HUES64 (cell line): ENCODE results near the gene SLC2A6.
A peak's percentile ranks its signal among the peaks of the same experiment; 100 is the strongest.

Source experiments
- H3K27ac ChIP-seq: 2 replicates; pipeline ENCODE4 v1.7.0; 2013; ENCODE audit warnings: low read depth, low read length, inconsistent platforms
- H3K27me3 ChIP-seq: 2 replicates; pipeline ENCODE4 v1.6.1; 2013; ENCODE audit warnings: mild to moderate bottlenecking, low read length; ENCODE audit not compliant: insufficient read depth
- H3K36me3 ChIP-seq: 2 replicates; pipeline ENCODE4 v1.6.1; 2013; ENCODE audit warnings: mild to moderate bottlenecking, low read length; ENCODE audit not compliant: insufficient read depth
- H3K4me1 ChIP-seq: 2 replicates; pipeline ENCODE4 v1.6.1; 2013; ENCODE audit warnings: mild to moderate bottlenecking, low read length, moderate library complexity; ENCODE audit not compliant: insufficient read depth
- H3K4me3 ChIP-seq: 2 replicates; pipeline ENCODE4 v1.5.1; 2013; ENCODE audit warnings: mild to moderate bottlenecking, low read length, moderate library complexity
- H3K9ac ChIP-seq: 2 replicates; pipeline ENCODE4 v1.6.1; 2013; ENCODE audit warnings: mild to moderate bottlenecking, low read depth, low read length
- H3K9me3 ChIP-seq: 2 replicates; pipeline ENCODE4 v1.6.1; 2013; ENCODE audit warnings: low read depth, low read length; ENCODE audit not compliant: insufficient read depth
- WGBS: fragments of 150-250, 120-280 bp; methylation state at CpG from one replicate; pipeline ENCODE4 v1.1.7; 2013; ENCODE audit warnings: missing lambda C conversion rate; 5-methylcytosine and 5-hydroxymethylcytosine counted together

Gene SLC2A6

GRCh38 chr9:133437753-133438531 lies 41.0 kb downstream of the SLC2A6 start:
- H3K4me3 ChIP-seq, result no peak overlapping the region
- H3K36me3 ChIP-seq, result no peaks in the 10 kb centered on the region
- no peak overlapping the region for H3K27ac ChIP-seq
- no peaks in the 10 kb centered on the region for H3K9me3 ChIP-seq
- H3K4me1 ChIP-seq, result no peaks in the 10 kb centered on the region
- 92% methylated on average over 20 of the region's 20 CpGs for WGBS
- H3K9ac ChIP-seq, result no peak overlapping the region
- H3K27me3 ChIP-seq, result no peaks in the 10 kb centered on the region

GRCh38 chr9:133436681-133437080 lies 42.2 kb downstream of the SLC2A6 start:
- Histone ChIP-seq H3K36me3 (no peaks in the 10 kb centered on the region), H3K4me3 (no peak overlapping the region), H3K4me1 (no peaks in the 10 kb centered on the region), H3K27me3 (no peaks in the 10 kb centered on the region), H3K9me3 (no peaks in the 10 kb centered on the region), H3K9ac (no peak overlapping the region), H3K27ac (no peak overlapping the region)
- WGBS, result 87% methylated on average over 16 of the region's 16 CpGs

- 90% methylated on average over 11 of the region's 11 CpGs for WGBS
These were observed 45.5 kb downstream of the SLC2A6 start for GRCh38 chr9:133433351-133433843.

GRCh38 chr9:133430244-133430643 lies 48.7 kb downstream of the SLC2A6 start:
- no CpG with 5 or more reads among the region's 1 CpG for WGBS
- Histone ChIP-seq H3K4me3 (peak overlapping the region; percentile 53), H3K4me1 (no peaks in the 10 kb centered on the region), H3K36me3 (0 out of 2 replicates have a peak, but pooled peaks cover 4% of the 10 kb centered on the region), H3K9ac (no peak overlapping the region), H3K9me3 (0 out of 2 replicates have a peak, but pooled peaks cover 2% of the 10 kb centered on the region), H3K27ac (no peak overlapping the region), H3K27me3 (peaks cover 20% of the 10 kb centered on the region)

More at GRCh38 chr9:133433351-133433843, 45.5 kb downstream of the SLC2A6 start:
- Histone ChIP-seq H3K36me3 (no peaks in the 10 kb centered on the region), H3K9me3 (no peaks in the 10 kb centered on the region), H3K9ac (no peak overlapping the region), H3K27me3 (peaks cover 9% of the 10 kb centered on the region), H3K27ac (no peak overlapping the region), H3K4me1 (no peaks in the 10 kb centered on the region), H3K4me3 (no peak overlapping the region)

- peaks cover 20% of the 10 kb centered on the region for H3K27me3 ChIP-seq
- H3K4me1 ChIP-seq, result no peaks in the 10 kb centered on the region
- H3K27ac ChIP-seq, result no peak overlapping the region
- H3K36me3 ChIP-seq, result 0 out of 2 replicates have a peak, but pooled peaks cover 4% of the 10 kb centered on the region
- no peak overlapping the region for H3K9ac ChIP-seq
- 0 out of 2 replicates have a peak, but pooled peaks cover 2% of the 10 kb centered on the region for H3K9me3 ChIP-seq
- WGBS, result 6% methylated on average over 49 of the region's 49 CpGs
- peak overlapping the region; percentile 53 for H3K4me3 ChIP-seq
These were observed 49.2 kb downstream of the SLC2A6 start for GRCh38 chr9:133429641-133430161.

GRCh38 chr9:133429214-133429613 lies 49.7 kb downstream of the SLC2A6 start:
- 1% methylated on average over 18 of the region's 18 CpGs for WGBS
- H3K9me3 ChIP-seq, result 0 out of 2 replicates have a peak, but pooled peaks cover 2% of the 10 kb centered on the region
- no peaks in the 10 kb centered on the region for H3K4me1 ChIP-seq
- H3K27me3 ChIP-seq, result peaks cover 20% of the 10 kb centered on the region
- H3K4me3 ChIP-seq, result peak overlapping the region; percentile 53
- H3K9ac ChIP-seq, result no peak overlapping the region
- H3K27ac ChIP-seq, result no peak overlapping the region
- 0 out of 2 replicates have a peak, but pooled peaks cover 4% of the 10 kb centered on the region for H3K36me3 ChIP-seq

GRCh38 chr9:133428617-133429101 lies 50.2 kb downstream of the SLC2A6 start:
- 0 out of 2 replicates have a peak, but pooled peaks cover 4% of the 10 kb centered on the region for H3K36me3 ChIP-seq
- H3K9me3 ChIP-seq, result 0 out of 2 replicates have a peak, but pooled peaks cover 2% of the 10 kb centered on the region
- H3K4me3 ChIP-seq, result peak overlapping the region; percentile 57
- under 1% methylated on average over 57 of the region's 57 CpGs for WGBS
- no peak overlapping the region; the same call in 1 of the 2 replicates for H3K9ac ChIP-seq
- peaks cover 20% of the 10 kb centered on the region for H3K27me3 ChIP-seq
- no peaks in the 10 kb centered on the region for H3K4me1 ChIP-seq
- no peak overlapping the region for H3K27ac ChIP-seq

- WGBS, result 54% methylated on average over 10 of the region's 10 CpGs
- H3K36me3 ChIP-seq, result 0 out of 2 replicates have a peak, but pooled peaks cover 4% of the 10 kb centered on the region
- H3K4me1 ChIP-seq, result no peaks in the 10 kb centered on the region
- peak overlapping the region; percentile 25; the same call in 1 of the 2 replicates for H3K27ac ChIP-seq
- peak overlapping the region; percentile 57 for H3K4me3 ChIP-seq
- no peak overlapping the region for H3K9ac ChIP-seq
- peaks cover 20% of the 10 kb centered on the region for H3K27me3 ChIP-seq
- H3K9me3 ChIP-seq, result 0 out of 2 replicates have a peak, but pooled peaks cover 2% of the 10 kb centered on the region
These were observed 51.1 kb downstream of the SLC2A6 start for GRCh38 chr9:133427658-133428348.

GRCh38 chr9:133426011-133426410 lies 52.9 kb downstream of the SLC2A6 start:
- Histone ChIP-seq H3K27ac (no peak overlapping the region), H3K4me1 (no peaks in the 10 kb centered on the region), H3K36me3 (0 out of 2 replicates have a peak, but pooled peaks cover 4% of the 10 kb centered on the region), H3K27me3 (peaks cover 20% of the 10 kb centered on the region), H3K4me3 (no peak overlapping the region), H3K9me3 (0 out of 2 replicates have a peak, but pooled peaks cover 2% of the 10 kb centered on the region), H3K9ac (no peak overlapping the region)
- WGBS, result 89% methylated on average over 11 of the region's 11 CpGs

- Histone ChIP-seq H3K9me3 (0 out of 2 replicates have a peak, but pooled peaks cover 2% of the 10 kb centered on the region), H3K27ac (no peak overlapping the region), H3K9ac (no peak overlapping the region), H3K36me3 (0 out of 2 replicates have a peak, but pooled peaks cover 4% of the 10 kb centered on the region), H3K4me3 (no peak overlapping the region), H3K27me3 (peaks cover 17% of the 10 kb centered on the region), H3K4me1 (no peaks in the 10 kb centered on the region)
- 93% methylated on average over 22 of the region's 22 CpGs for WGBS
These were observed 53.8 kb downstream of the SLC2A6 start for GRCh38 chr9:133425049-133425632.
